ENCODE results near the gene HBG2.

DNA sequence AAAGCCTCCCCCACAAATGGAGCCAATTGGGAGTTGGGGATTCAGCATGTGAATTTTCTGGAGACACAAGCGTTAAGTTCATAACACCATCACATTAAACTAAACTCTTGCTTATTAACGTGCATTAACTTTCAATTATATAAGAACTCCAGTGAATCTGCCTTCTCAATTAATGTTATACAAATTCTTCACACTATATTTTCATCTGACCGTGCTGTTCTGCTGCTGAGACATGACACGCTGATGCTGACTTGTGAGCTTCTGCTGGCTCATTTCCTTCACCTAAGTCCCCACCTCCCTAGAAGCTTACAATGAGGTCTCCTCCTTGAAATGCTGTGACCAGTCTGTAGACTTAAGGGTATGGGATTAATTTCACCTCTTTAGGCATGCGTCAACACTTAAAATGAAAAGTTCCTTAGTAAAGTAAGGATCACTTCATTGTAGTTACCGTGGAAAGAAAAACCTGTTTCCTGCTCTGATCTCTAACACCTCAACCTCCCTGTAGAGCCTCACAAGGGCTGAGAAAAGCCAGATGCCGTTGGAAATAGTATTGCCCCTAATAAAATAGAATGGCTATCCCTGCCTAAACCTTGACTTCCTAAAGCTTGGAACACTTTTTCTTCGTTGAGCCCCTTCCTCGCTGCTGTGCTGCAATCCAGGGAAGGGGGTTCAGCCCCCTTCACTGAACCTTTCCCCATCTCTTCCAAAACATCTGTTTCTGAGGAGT is 2.2 kb downstream of the HBG2 start:
- TF ChIP-seq, protein P1, sequence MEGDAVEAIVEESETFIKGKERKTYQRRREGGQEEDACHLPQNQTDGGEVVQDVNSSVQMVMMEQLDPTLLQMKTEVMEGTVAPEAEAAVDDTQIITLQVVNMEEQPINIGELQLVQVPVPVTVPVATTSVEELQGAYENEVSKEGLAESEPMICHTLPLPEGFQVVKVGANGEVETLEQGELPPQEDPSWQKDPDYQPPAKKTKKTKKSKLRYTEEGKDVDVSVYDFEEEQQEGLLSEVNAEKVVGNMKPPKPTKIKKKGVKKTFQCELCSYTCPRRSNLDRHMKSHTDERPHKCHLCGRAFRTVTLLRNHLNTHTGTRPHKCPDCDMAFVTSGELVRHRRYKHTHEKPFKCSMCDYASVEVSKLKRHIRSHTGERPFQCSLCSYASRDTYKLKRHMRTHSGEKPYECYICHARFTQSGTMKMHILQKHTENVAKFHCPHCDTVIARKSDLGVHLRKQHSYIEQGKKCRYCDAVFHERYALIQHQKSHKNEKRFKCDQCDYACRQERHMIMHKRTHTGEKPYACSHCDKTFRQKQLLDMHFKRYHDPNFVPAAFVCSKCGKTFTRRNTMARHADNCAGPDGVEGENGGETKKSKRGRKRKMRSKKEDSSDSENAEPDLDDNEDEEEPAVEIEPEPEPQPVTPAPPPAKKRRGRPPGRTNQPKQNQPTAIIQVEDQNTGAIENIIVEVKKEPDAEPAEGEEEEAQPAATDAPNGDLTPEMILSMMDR (CRISPR knock-in tag; IDR thresholded peaks at IDR 0.05), result no peak
- TF ChIP-seq NFYB (CRISPR knock-in tag; IDR thresholded peaks at IDR 0.05) (no peak), ADNP (CRISPR knock-in tag; IDR thresholded peaks at IDR 0.05) (no peak), ZNF607 (CRISPR knock-in tag; IDR thresholded peaks at IDR 0.05; ENCODE audit: borderline replicate concordance) (no peak)
- TF ChIP-seq, protein P2, sequence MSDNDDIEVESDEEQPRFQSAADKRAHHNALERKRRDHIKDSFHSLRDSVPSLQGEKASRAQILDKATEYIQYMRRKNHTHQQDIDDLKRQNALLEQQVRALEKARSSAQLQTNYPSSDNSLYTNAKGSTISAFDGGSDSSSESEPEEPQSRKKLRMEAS (IDR thresholded peaks at IDR 0.05), result no peak
